NCI-H187 (cell line): ENCODE data around the gene PACRG.
A peak's percentile ranks its signal among the peaks of the same experiment; 100 is the strongest.
"Not testable (repeated sequence)": the region's sequence is repeated elsewhere in the genome, so short reads cannot be mapped to it uniquely, and the experiment has no call there.

Experiments
- DNase-seq, 2 experiments: peaks; one replicate each; lab custom pipeline; 2025; lab: John Stamatoyannopoulos, UW

PACRG gene

DNA sequence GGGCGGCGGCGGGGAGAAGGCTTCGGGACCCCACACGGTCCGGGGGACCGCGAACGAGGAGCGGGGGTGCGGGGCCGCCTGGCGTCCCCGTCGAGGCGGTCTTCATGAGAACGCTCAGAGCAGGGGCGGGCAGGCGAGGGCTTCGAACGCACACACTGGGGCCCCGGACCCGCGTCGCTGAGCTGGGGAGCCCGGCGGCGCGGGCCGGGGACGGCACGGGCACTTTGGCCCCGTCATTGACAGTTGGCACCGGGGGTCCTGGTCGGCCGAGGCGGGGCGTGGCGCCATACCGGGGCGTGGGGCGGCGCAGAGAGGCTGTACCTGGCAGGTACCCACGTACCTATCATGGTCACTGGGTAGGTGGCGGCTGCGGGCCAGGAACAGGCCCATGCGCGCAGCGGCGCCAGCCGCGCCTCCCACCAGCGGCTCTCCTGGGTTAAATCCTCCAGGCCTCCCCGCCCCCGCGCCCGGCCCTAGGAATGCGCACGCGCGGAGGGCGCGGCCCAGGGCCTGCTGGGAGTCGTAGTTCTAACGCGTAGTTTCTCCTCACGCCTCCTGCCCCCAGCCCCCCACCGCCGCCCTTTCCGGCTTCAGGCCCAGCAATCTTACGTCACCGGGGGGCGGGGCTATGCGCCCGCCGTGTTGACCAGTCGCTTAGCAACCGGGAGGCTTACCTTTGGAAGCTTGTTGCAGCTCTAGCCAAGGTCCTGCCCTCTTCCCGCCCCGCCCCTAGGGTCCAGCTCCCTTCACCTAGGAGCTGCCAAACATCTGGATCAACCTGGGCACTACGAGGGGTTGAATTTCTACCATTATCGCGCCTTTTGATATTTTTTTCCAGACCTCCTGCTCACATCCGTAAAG lies at the start of gene PACRG, which contains the start of gene PRKN:
TSS of gene PACRG (plus strand) at position 653 of the 861 bp plus-strand sequence.
TSS of gene PRKN (minus strand) at position 445 of the 861 bp plus-strand sequence.
- no peak for DNase-seq

DNA sequence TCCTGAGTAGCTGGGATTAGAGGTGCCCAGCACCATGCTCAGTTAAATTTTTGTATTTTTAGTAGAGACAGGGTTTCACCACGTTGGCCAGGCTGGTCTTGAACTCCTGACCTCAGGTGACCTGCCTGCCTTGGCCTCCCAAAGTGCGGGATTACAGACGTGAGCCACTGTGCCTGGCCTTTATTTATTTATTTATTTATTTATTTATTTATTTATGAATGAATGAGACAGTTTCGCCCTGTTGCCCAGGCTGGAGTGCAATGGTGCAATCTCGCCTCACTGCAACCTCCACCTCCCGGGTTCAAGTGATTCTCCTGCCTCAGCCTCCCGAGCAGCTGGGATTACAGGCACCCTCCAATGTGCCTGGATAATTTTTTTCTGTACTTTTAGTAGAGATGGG lies 48.9 kb upstream of the PACRG start:
- not testable (repeated sequence) for DNase-seq

DNA sequence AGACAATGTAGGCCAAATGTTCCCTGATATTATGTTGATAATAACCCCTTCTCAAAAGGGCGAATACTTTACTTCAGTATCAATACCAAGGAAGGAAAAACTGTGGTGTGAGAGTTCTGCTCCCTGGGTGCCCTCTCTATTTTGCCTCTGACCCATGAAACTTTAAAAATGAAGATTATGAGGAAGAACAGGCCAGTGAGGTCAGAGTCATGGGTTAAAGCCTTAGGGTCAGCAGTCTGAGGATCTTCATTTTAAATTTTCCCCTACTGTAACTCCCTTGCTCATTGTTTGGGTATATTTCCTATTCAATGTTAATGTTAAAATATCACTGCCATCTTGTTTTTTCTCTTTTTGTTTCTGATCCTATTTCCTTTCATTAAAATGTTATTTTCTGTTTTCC lies 48.1 kb upstream of the PACRG start:
- no peak for DNase-seq

DNA sequence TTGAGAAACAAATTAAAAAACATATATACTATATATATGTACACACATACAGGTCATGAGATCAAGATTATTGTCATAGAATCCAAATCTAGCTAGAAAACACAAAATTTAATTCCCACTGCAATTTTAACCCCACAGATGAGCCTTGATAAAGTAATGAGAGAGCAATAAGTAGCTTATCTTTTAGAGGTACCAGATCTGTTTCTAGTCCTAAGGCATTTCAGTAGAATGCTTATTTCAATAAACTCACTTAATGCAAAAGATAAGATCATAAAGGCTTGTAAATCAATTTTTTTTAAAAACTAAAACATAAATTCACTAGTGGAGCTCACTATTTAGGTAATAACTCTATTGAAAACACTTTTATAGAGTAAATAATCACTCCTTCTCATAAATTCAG lies 47.4 kb upstream of the PACRG start:
- DNase-seq, result no peak

DNA sequence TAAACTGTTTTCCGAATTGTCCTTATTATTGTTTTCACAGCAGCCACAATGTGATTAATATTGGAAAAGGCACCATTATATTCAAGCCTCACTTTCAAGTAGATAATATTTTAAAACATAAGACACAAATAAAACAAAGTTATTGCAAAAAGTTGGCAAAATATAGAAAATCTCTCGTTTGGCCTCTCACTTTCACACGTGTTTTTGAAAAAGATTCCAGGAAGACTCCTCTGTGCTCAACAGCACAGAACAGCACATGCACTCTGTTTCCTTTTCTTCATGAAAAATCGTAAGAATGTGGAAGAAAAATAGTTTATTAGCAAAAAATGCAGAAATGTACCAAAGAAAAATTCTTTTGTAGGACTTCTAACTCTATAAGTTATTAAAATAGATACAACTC lies 46.9 kb upstream of the PACRG start:
- DNase-seq, result no peak

DNA sequence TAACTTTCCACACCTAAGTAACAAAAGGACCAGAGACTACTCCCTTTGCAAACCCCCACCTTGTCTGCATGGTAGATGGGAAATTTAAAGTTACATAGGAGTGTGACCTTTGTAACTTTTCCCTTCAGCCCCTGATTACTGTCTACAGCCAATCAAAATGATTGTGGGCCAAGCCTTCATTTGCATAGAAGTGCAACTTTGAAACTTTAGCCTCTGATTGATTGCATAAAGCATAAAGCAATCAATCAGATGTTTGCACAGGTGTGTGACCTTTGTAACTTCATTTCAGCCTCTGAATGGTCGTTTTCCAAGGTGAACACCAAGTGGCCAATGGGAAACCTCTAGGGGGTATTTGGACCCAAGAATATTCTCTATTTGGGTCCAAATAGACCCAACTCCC lies 46.3 kb upstream of the PACRG start:
- no peak for DNase-seq

DNA sequence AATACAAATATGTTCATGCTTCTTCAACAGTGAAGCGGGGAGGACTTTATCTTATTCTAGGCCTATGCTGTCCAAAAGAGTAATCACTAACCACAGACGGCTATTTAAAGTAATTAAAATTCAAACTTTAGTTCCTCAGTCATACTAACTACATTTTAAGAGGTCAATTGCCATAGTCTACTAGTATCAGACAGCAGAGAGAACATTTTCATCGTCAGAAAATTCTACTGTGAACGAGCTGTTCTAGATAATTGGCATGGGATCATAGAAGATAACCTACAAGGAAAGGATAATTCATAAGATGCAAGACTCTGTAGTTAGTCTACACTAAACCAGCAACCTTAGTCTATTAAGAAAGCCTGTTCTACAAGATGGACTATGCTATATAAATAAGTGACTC lies 44.6 kb upstream of the PACRG start:
- no peak for DNase-seq

DNA sequence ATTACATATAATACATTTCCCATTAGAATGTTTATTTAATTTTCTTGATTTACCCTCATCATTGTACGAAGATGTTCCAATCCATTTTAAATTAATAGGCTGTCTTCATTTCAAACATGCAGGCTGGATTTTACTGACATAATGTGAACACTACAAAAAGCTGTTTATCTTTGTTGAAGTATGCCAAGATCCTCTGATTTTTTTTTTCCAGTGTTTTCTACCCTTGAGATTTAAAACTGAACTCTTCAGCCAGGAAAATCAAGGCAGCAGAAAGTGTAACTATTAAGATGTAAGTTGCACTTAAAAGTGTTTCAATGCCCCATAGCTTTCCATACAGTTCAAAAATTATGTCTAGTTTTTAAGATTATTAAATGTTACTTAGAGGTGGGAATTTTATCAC lies 43.7 kb upstream of the PACRG start:
- no peak for DNase-seq

DNA sequence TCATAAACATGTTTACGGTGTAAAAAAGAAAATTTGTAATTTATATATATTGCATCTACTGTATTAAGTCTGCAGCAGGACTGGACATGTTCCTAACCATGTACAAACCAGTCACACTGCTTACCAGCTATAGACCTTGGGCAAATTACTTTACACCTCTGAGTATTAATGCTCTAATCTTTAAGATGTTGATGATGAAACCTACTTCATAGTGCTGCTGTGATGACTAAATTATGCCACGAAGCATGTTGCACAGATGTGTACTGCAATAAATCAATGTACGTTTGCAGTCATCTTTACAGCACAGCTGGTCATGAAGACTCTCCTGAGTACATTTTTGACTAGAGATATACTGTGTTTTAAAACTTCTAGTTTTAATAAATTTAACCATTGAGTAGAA lies 42.8 kb upstream of the PACRG start:
- DNase-seq, result no peak

DNA sequence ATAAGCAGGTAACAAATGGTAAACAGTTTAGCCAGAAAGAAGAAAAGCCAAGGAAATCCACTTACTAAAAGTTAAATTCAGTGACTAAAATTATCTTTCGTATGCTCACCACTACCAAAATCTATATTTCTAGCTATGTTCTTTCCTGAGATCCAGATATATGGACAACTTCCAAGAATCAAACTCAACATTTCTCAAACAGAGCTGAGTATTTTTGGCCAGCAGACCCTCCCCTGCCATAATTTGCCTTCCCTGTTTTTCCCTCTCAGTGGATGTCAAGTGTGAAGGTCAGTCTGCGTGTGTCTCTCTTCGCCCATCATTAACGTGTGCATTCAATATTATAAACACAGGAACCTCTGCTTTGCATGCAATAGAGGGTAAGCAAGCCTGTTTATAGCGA lies 42.2 kb upstream of the PACRG start:
- DNase-seq, result no peak

DNA sequence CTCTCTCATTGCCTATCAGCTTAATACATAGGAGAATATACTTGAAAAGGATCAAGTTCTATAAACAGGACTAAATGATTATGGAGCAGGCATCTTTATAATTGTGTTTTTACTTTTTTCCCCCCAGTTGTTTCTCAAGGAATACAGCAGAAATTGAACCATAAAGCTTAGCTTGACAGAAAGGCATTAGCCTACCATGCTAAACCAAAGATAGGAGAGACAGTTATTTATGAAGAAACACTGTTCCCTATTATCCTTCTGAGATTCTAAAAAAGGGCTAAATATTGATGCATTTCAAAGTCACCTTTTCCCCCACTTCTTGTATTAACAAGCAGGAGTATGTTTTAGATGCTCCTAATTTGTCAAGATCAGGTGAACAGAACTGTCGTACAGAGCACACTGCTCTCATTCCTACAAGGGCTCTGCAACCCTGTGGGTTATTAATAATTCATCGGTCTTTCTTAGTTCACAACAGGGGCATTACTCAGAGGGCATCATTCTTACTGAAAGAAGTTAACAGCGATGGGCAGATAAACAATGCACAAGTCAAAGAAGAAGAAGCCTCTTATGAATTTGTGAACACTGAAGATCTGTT lies 38.9 kb upstream of the PACRG start:
- no peak for DNase-seq

DNA sequence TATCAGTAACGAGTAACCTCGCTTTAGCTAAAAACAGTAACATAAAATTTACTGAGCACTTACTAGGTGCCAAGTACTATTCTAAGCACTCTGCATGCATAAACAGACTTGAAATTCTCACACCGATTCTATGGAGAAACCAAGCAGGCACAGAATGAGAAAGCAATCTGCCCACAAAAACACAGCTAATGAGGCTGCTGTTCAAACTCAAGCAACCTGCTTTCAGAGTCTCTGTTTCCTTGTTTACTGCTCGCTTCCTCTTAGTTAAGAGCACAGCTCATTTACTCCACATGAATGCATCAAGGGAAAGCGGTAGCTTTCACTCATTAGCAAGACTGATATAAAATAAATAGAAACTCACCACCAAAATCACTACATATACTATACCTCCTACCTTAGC lies 37.6 kb upstream of the PACRG start:
- no peak for DNase-seq

DNA sequence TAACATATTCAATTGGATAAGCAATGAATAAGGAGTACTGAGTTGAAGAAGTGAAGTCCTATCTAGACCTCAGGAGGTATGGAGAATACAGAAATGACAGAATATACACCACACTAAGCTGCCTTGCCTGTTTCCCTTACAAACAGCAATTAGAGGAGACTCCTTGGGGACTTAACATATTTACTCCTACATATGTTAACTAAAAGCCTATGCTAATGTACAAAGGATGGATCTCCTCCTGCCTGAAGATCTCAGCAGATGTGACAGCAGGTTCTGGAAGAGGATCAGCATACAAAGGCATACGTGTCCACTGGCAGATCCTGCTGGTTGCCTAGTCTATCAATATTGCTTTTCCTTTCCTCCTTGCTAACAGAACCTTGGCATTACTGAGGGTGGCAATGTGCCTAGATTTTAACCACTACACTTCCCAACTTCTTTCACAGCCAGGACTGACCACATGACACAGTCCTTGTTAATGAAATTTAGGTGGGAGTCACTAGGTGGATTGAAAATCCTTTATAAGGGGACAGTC lies 29.8 kb upstream of the PACRG start:
- no peak for DNase-seq

DNA sequence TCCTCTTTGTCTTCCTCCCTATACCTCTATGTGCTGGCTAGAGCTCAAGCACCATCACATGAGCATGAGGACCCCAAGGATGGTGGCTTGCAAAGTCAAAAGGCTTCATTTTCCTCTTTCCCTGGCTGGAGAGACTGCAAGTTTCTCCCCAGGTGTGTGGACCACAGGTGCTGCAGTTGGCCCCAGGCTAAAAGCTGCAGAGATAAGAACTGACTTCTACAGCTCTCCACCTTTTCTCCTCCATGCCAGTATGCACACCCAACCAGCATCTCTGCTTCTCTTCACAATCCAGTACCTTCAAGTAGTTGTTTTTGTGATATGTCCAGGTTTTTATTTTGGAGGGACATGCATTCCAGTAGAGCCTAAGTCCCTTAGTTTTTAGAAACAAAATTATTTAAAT lies 29.3 kb upstream of the PACRG start:
- no peak for DNase-seq

DNA sequence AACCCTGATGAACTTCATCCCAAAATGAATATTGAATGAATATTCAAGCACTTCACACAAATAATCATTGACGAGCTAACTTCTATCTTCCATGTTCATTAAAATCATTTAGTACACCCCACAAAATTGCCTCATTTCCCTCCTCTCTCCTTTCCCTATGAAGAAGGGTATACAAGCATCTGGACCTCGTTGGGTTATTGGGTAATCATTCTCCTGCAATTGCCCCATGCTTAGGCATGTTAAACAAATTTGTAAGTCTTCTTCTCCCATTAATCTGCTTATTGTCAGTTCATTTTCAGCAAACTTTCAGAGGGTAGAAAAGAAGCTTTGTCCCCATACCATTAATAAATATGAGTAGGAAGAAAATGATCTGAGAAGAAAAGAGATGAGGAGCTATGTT lies 27.8 kb upstream of the PACRG start:
- no peak for DNase-seq

DNA sequence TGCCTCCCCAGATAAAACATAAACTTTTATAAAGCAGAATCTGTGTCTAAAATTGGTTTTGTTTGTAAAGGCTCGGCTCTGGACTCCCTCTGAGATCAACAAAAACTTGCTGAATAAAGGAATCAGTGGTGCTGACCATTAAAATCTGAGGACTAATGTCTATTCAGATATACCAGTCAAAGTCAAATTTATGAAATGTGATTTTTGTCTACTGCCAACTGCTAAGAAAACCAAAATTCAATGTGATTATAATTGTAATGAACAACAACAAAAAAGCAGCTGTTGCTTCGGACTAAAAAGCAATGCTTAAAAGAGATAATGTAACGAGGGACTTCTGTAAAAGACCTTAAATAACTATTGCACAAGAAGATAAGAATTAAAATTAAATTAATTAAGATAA lies 26.8 kb upstream of the PACRG start:
- no peak for DNase-seq

DNA sequence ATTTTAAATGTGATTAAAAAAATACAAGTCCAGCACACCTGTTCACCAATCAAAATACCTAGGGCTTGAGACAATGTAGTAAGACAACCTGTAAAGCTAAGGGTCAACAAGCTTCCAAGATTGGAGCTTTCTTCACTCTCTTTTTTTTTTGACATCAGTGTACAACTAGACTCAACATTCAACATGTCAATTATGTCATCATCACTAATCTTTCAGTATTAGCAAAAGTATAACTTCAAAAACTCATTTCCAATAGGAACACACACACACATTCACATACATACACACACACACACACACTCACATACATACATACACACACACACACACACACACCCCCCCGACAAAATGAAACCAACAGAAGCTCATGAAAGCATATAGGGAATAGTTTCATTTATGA lies 26.2 kb upstream of the PACRG start:
- DNase-seq, result no peak

DNA sequence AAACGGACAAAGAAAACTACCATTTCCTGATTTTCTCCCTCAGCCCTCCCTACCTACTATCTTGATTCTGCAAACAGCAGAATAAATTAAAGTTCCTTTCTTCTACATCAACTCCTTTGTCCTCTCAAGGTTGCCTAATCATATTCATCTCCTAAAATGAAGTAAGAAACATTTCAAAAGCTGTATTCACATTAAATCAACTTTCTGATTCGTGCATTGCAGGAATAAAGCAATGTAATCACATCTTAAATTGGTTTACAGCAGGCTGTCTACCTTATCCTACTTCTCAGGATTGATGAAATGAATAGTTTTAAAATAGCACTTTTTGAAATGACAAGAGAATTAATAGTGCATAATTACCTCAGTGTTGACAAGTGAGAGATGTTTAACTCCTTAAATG lies 25.3 kb upstream of the PACRG start:
- DNase-seq, result no peak

DNA sequence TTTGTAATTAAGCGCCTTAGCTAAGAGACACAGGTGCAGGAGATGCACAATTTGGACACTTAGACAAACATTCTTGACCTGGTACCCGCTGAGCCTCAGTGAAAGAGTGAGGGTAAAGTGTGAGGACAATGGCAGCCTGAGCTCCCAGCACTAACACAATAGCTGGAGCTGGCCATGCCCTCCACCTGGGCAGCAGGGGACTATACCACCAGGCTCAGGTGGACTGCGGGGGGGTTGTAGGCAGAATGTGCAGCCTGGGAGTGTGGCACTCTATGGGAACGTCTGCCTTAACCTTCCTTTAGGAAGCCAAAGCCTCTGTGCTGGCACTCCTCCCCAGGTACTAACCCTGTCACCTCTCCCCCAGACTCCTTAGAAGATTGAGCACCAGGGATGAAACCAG lies 23.8 kb upstream of the PACRG start:
- DNase-seq, result no peak

DNA sequence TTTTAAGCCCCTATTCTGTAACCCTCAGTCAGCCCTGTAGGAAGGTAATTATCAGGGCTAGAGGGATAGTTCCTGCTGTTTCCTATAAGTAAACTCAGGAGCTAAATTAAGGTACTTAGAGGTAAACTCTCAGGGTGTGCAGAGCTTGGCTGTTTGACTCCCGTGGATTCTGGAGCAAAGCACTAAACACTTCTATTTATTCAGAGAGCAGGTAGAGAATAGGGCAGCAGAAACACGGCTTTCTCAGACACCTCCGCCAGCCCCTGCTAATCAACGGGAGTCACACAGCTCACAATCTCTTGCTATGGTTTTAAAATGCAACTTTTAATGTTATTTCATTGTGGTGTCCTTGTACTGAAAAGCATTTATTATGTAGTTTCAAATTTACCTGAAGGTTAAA lies 22.0 kb upstream of the PACRG start:
- DNase-seq, result no peak

DNA sequence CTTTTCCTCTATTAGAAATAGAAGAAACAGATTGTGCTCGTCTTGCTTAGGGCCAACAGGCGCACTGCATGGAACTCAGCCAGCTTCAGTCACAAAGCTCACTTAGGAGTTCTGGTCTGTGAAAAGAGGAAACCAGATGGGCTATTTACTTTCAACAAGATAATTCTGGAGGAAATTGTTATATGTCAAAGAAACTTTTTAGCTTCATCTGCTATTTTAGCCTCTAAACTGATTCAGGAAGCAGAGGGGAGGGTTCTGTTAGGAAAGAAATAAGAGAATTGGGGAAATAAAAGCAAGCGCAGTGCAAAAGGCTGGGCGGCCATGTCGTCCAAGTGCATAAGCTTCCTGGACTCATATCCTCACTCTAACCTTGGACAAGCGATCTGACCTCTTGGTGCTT lies 21.5 kb upstream of the PACRG start:
- no peak for DNase-seq

DNA sequence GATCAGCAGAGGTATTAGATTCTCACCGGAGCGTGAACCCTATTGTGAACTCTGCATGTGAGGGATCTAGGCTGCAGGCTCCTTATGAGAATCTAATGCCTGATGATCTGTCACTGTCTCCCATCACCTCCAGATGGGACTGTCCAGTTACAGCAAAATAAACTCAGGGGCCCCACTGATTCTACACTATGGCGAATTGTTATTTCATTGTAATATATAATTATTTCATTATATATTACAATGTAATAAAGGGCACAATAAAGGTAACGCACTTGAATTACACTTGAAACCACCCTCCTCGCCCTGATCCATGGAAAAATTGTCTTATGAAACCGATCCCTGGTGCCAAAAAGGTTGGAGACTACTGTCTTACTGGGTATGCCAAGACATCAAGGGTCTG lies 18.8 kb upstream of the PACRG start:
- DNase-seq, result peak in 1 of 2 experiments; percentile 11

DNA sequence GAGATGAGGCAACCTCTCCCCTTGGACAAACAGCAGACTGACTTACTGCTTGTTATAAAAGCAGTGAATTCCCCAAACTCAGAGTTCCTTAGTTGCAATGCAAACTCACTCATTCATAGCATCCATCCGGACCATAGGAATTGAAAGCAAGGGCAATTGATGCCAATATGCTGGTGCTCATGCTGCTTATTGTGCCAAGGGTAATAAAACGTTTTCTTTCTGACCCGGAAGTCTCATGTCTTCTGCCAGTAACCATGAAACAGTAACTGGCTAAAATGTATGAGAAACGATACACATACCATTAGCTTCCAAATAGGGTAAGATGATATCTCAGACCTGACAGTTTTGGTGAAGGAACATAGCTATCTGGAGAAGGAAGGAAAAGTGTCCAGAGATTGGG lies 18.3 kb upstream of the PACRG start:
- no peak for DNase-seq

DNA sequence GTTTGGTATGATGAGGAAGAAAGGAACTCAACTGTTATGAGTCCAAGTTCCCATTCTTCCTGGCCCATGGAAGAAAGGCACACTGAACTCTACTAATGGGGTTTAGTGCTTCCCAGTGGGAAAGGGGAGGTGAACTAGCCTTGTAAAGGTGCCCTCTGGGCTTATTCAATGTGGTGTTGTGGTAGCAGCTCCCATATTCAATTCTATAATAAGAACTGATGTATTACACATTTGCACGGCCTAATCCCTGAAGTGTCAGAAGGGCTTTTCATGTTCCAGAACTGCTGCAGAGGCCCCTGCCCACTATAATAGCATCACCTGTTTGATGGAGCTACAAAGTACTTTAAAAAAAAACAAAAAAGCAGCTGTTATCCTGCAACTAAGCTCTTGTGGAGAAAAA lies 17.4 kb upstream of the PACRG start:
- DNase-seq, result no peak
